ENCODE results near the gene SELPLG.
"Not testable (repeated sequence)": the region's sequence is repeated elsewhere in the genome, so short reads cannot be mapped to it uniquely, and the experiment has no call there.

The SELPLG gene

GRCh38 chr12:108622921-108623514, 10.7 kb downstream of the SELPLG start:
- in situ Hi-C loops (cut with HindIII; ENCODE audit: low sequenced_read_pairs): loop anchor here (5.0 to 10.0 kb wide), 2 partner anchors 61 to 62 kb away; partner anchors contain the start of genes ISCU and SART3

- in situ Hi-C loops (cut with HindIII; ENCODE audit: low sequenced_read_pairs): loop anchor here (5.0 to 10.0 kb wide), 2 partner anchors 60 to 62 kb away; partner anchors contain the start of genes ISCU and SART3
Measured at GRCh38 chr12:108622421-108622820, 11.3 kb downstream of the SELPLG start.

- in situ Hi-C loops (cut with HindIII; ENCODE audit: low sequenced_read_pairs): loop anchor here (5.0 to 10.0 kb wide), 2 partner anchors 59 to 64 kb away; partner anchors contain the start of genes ISCU and SART3
Measured at GRCh38 chr12:108621161-108621560, 12.5 kb downstream of the SELPLG start.

- in situ Hi-C loops (cut with HindIII; ENCODE audit: low sequenced_read_pairs): loop anchor here (5.0 to 10.0 kb wide), 2 partner anchors 58 to 64 kb away; partner anchors contain the start of genes ISCU and SART3
Measured at GRCh38 chr12:108620236-108620879, 13.3 kb downstream of the SELPLG start.

GRCh38 chr12:108619369-108620160, 14.1 kb downstream of the SELPLG start:
- in situ Hi-C loops (cut with HindIII; ENCODE audit: low sequenced_read_pairs): loop anchor here (5.0 to 10.0 kb wide), 2 partner anchors 57 to 65 kb away; partner anchors contain the start of genes ISCU and SART3

- in situ Hi-C loops (cut with HindIII; ENCODE audit: low sequenced_read_pairs): not testable (repeated sequence)
Measured at GRCh38 chr12:108618953-108619274, 14.8 kb downstream of the SELPLG start.

- in situ Hi-C loops (cut with HindIII; ENCODE audit: low sequenced_read_pairs): no loop called here
Measured at GRCh38 chr12:108618079-108618952, 15.4 kb downstream of the SELPLG start.

GRCh38 chr12:108616941-108617858, 16.5 kb downstream of the SELPLG start:
- in situ Hi-C loops (cut with HindIII; ENCODE audit: low sequenced_read_pairs): no loop called here

- in situ Hi-C loops (cut with HindIII; ENCODE audit: low sequenced_read_pairs): no loop called here
Measured at GRCh38 chr12:108616359-108616758, 17.3 kb downstream of the SELPLG start.

GRCh38 chr12:108615918-108616317, 17.8 kb downstream of the SELPLG start:
- in situ Hi-C loops (cut with HindIII; ENCODE audit: low sequenced_read_pairs): no loop called here

- in situ Hi-C loops (cut with HindIII; ENCODE audit: low sequenced_read_pairs): no loop called here
Measured at GRCh38 chr12:108614639-108615038, 19.1 kb downstream of the SELPLG start.

GRCh38 chr12:108614041-108614440, 19.7 kb downstream of the SELPLG start:
- in situ Hi-C loops (cut with HindIII; ENCODE audit: low sequenced_read_pairs): no loop called here

GRCh38 chr12:108613548-108613947, 20.1 kb downstream of the SELPLG start:
- in situ Hi-C loops (cut with HindIII; ENCODE audit: low sequenced_read_pairs): no loop called here

- in situ Hi-C loops (cut with HindIII; ENCODE audit: low sequenced_read_pairs): no loop called here
Measured at GRCh38 chr12:108612788-108613282, 20.9 kb downstream of the SELPLG start.

- in situ Hi-C loops (cut with HindIII; ENCODE audit: low sequenced_read_pairs): no loop called here
Measured at GRCh38 chr12:108611884-108612415, 21.7 kb downstream of the SELPLG start.

GRCh38 chr12:108610856-108611605, 22.7 kb downstream of the SELPLG start:
- in situ Hi-C loops (cut with HindIII; ENCODE audit: low sequenced_read_pairs): no loop called here

GRCh38 chr12:108610336-108610815, 23.3 kb downstream of the SELPLG start:
- in situ Hi-C loops (cut with HindIII; ENCODE audit: low sequenced_read_pairs): no loop called here

Data from endothelial cell of hepatic sinusoid (primary cell).